ENCODE measurements around the gene PIM1. TPM values are rescaled to one million over a fixed set of nuclear protein-coding genes. Genes with fewer than 3 reads are reported as not detected.

The PIM1 gene
- total and polyA plus RNA-seq, 10 of the 15 experiments (the other 5 are each of a cell fraction or from before 2014, with no cell fraction given), result 0.66 to 33.9 (median 10.2) TPM

DNA sequence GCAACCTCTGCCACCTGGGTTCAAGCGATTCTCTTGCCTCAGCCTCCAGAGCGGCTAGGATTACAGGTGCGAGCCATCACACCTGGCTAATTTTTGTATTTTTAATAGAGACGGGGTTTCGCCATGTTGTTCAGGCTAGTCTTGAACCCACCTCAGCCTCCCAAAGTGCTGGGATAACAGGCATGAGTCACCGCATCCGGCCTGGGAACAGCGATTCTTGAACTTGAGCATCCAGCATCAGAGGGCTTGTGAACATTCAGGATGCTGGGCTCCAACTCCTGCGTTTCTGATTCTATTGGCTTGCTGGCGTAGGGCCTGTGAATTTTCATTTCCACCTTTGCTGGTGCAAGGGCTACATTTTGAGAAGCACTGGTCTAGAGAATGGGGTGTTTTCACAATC is 24.5 kb upstream of the PIM1 start:
- SMC1A ChIA-PET (ENCODE audit: uncharacterized antibody, unreplicated experiment), result no interaction called here
- no peak for FAIRE-seq
- POLR2A ChIA-PET, result interaction anchor here (1.5 kb wide), 1 partner anchor 14 kb away, joined by 5 read pairs; no protein-coding TSS in a partner anchor
- H4K20me1 ChIP-seq (ENCODE audit: control insufficient read depth, insufficient read depth), result no peaks in the 10 kb centered on the region
- no TSS peak for BruUV-seq (replicated peaks)
- H3K9ac ChIP-seq (ENCODE audit: control insufficient read depth, insufficient read depth, low read length), result no peak overlapping the region
- no peaks in the 10 kb centered on the region for H3K9me3 ChIP-seq (replicated peaks; ENCODE audit: control insufficient read depth, insufficient read depth, low read length)
- no peak overlapping the region for H3K4me2 ChIP-seq (ENCODE audit: control insufficient read depth, insufficient read depth)
- RAD21 ChIA-PET (ENCODE audit: unreplicated experiment), result interaction anchor here (1.5 to 2.4 kb wide), 2 partner anchors 16 to 35 kb away, joined by 5 to 20 read pairs; no protein-coding TSS in a partner anchor
- H3K4me3 ChIP-seq, result no peak overlapping the region
- TF ChIP-seq NR2C2 (IDR thresholded peaks at IDR 0.05; ENCODE audit: borderline replicate concordance, control insufficient read depth, insufficient read length, low read depth) (no peak), ETV6 (conservative IDR thresholded peaks at IDR 0.05 in 1 of 2, IDR thresholded peaks at IDR 0.05 in 1 of 2; ENCODE audit: borderline replicate concordance in 1 of 2, low read depth in 1 of 2) (no peak), EED (IDR thresholded peaks at IDR 0.05; ENCODE audit: low read depth) (no peak)
- TF ChIP-seq, protein P1, sequence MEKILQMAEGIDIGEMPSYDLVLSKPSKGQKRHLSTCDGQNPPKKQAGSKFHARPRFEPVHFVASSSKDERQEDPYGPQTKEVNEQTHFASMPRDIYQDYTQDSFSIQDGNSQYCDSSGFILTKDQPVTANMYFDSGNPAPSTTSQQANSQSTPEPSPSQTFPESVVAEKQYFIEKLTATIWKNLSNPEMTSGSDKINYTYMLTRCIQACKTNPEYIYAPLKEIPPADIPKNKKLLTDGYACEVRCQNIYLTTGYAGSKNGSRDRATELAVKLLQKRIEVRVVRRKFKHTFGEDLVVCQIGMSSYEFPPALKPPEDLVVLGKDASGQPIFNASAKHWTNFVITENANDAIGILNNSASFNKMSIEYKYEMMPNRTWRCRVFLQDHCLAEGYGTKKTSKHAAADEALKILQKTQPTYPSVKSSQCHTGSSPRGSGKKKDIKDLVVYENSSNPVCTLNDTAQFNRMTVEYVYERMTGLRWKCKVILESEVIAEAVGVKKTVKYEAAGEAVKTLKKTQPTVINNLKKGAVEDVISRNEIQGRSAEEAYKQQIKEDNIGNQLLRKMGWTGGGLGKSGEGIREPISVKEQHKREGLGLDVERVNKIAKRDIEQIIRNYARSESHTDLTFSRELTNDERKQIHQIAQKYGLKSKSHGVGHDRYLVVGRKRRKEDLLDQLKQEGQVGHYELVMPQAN (conservative IDR thresholded peaks at IDR 0.05), result no peak
- TF ChIP-seq, protein P2, sequence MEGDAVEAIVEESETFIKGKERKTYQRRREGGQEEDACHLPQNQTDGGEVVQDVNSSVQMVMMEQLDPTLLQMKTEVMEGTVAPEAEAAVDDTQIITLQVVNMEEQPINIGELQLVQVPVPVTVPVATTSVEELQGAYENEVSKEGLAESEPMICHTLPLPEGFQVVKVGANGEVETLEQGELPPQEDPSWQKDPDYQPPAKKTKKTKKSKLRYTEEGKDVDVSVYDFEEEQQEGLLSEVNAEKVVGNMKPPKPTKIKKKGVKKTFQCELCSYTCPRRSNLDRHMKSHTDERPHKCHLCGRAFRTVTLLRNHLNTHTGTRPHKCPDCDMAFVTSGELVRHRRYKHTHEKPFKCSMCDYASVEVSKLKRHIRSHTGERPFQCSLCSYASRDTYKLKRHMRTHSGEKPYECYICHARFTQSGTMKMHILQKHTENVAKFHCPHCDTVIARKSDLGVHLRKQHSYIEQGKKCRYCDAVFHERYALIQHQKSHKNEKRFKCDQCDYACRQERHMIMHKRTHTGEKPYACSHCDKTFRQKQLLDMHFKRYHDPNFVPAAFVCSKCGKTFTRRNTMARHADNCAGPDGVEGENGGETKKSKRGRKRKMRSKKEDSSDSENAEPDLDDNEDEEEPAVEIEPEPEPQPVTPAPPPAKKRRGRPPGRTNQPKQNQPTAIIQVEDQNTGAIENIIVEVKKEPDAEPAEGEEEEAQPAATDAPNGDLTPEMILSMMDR (IDR thresholded peaks at IDR 0.05 in 2 of 3, conservative IDR thresholded peaks at IDR 0.05 in 1 of 3; ENCODE audit: control insufficient read depth in 2 of 3, extremely low read depth in 1 of 3, insufficient read depth in 1 of 3, low read depth in 3 of 3, low read length in 3 of 3), result no peak
- H3K79me2 ChIP-seq (ENCODE audit: control insufficient read depth, insufficient read depth, low read length), result no peaks in the 10 kb centered on the region
- in situ Hi-C loops (cut with MboI) (no loop called here), intact Hi-C loops (cut with micrococcal nuclease; ENCODE audit: unreplicated experiment) (no loop called here)
- no peaks in the 10 kb centered on the region for H3K36me3 ChIP-seq (ENCODE audit: control insufficient read depth in 2 of 2, insufficient read depth in 2 of 2, low read length in 1 of 2)
- no peak for ATAC-seq
- H2AFZ ChIP-seq (ENCODE audit: control insufficient read depth, low read depth, low read length), result no peak overlapping the region
- CTCF ChIA-PET, result interaction anchor here (1.3 to 2.0 kb wide), 3 partner anchors 16 to 94 kb away, joined by 4 to 11 read pairs (median 7); no protein-coding TSS in a partner anchor
- no peak overlapping the region for H3K27ac ChIP-seq (ENCODE audit: control insufficient read depth, insufficient read depth)
- no peaks in the 10 kb centered on the region for H3K27me3 ChIP-seq (replicated peaks in 1 of 2; ENCODE audit: control insufficient read depth in 2 of 2, insufficient read depth in 2 of 2, low read length in 1 of 2)
- DNase-seq (ENCODE audit: low read depth, low spot score), result no peak
- peaks cover 38% of the 10 kb centered on the region for H3K4me1 ChIP-seq (ENCODE audit: control insufficient read depth, insufficient read depth, low read length)
- 92% methylated on average over 10 of the region's 10 CpGs for WGBS (ENCODE audit: insufficient coverage, insufficient replicate concordance, low lambda C conversion rate, missing lambda C conversion rate)
